HCT116 (cell line): Measurements from ENCODE around the gene HYAL4. TPM values are rescaled to one million over a fixed set of nuclear protein-coding genes. Genes with fewer than 3 reads are reported as not detected.

Experiments
- ATAC-seq: fragments of 200-7000 bp; cut with Tn5 transposase; 2 replicates; pipeline ENCODE4 v1.9.1; 2020; ENCODE audit warnings: mild to moderate bottlenecking, moderate library complexity
- BruUV-seq: library from RNA; stranded (reverse); fragments of 400-500 nt; replicated peaks from 2 replicates; lab custom pipeline; 2021; lab: Mats Ljungman, UMichigan
- CTCF ChIA-PET: fragments of 300-600 bp; sonication (Branson Sonifier 250); formaldehyde crosslinking; loops from one replicate; lab custom pipeline; 2021; ENCODE audit warnings: antibody characterized with exemption; lab: Charles Lee
- POLR2A ChIA-PET: fragments of 300-600, 350-600 bp; sonication (Branson Sonifier 250); formaldehyde crosslinking; loops from one replicate; lab custom pipeline; 2021; ENCODE audit warnings: antibody characterized with exemption; lab: Charles Lee
- RAD21 ChIA-PET, 2 experiments: fragments of 300-600 bp; sonication (Branson Sonifier 250); formaldehyde crosslinking; loops; one replicate each; lab custom pipeline; 2023; ENCODE audit warnings: low total read pairs in 2 of 2; ENCODE audit not compliant: uncharacterized antibody in 2 of 2, unreplicated experiment in 2 of 2, low non-redundant PET in 1 of 2; lab: Charles Lee
- DNase-seq: peaks from one replicate; pipeline ENCODE4 v3.0.0-alpha.2; 2010; ENCODE audit warnings: low read depth, low spot score
- H2AFZ ChIP-seq: fragments of 200-600 bp; shearing (Covaris generic), sonication (generic); 2 replicates; pipeline ENCODE4 v1.6.1; 2017; ENCODE audit warnings: low read depth, mixed run types, mixed read lengths, antibody characterized with exemption, low read length; ENCODE audit not compliant: poor library complexity, severe bottlenecking
- H3K27ac ChIP-seq: 2 replicates; pipeline ENCODE4 v1.5.1; 2012; ENCODE audit warnings: low read depth, low read length
- H3K27me3 ChIP-seq: fragments of 200-600 bp; sonication (generic); 2 replicates; pipeline ENCODE4 v1.6.1; 2016; ENCODE audit warnings: mixed run types, low read length, mixed read lengths; ENCODE audit not compliant: insufficient read depth
- H3K36me3 ChIP-seq, 2 experiments: fragments of 200-500 bp in 1 of 2; fragments of 200-600 bp in 1 of 2; sonication (Bioruptor generic) in 1 of 2; sonication (generic) in 1 of 2; 2 replicates each; pipeline versions ENCODE4 v1.5.1 to v1.6.1; 2014 to 2016; ENCODE audit warnings: low read length in 2 of 2, inconsistent platforms in 1 of 2, mixed read lengths in 1 of 2, mixed run types in 1 of 2; ENCODE audit not compliant: insufficient read depth in 2 of 2, control insufficient read depth in 1 of 2
- H3K4me1 ChIP-seq, 2 experiments: fragments of 200-600 bp in 1 of 2; sonication (generic) in 1 of 2; 2 replicates each; pipeline versions ENCODE4 v1.5.1 to v1.6.1; 2012 to 2017; ENCODE audit warnings: low read length in 2 of 2, inconsistent platforms in 1 of 2, mild to moderate bottlenecking in 1 of 2, mixed read lengths in 1 of 2, mixed run types in 1 of 2, moderate library complexity in 1 of 2; ENCODE audit not compliant: insufficient read depth in 2 of 2, control insufficient read depth in 1 of 2
- H3K4me2 ChIP-seq: fragments of 200-600 bp; sonication (generic); 2 replicates; pipeline ENCODE4 v1.6.1; 2017; ENCODE audit warnings: mixed run types, low read length, mixed read lengths
- H3K4me3 ChIP-seq, 2 experiments: fragments of 200-600 bp in 1 of 2; sonication (generic) in 1 of 2; replicated peaks in 1 of 2; 2 replicates each; pipeline ENCODE4 v1.5.1; 2011 to 2016; ENCODE audit warnings: low read length in 2 of 2, control low read depth in 1 of 2, low read depth in 1 of 2, mild to moderate bottlenecking in 1 of 2, mixed read lengths in 1 of 2, mixed run types in 1 of 2
- H3K79me2 ChIP-seq: fragments of 200-600 bp; sonication (generic); 2 replicates; pipeline ENCODE4 v1.6.1; 2017; ENCODE audit warnings: mild to moderate bottlenecking, mixed run types, low read length, moderate library complexity, mixed read lengths; ENCODE audit not compliant: insufficient read depth
- H3K9ac ChIP-seq: fragments of 200-600 bp; sonication (generic); 2 replicates; pipeline ENCODE4 v1.6.1; 2016; ENCODE audit warnings: low read length, mixed read lengths
- H3K9me2 ChIP-seq: fragments of 200-600 bp; sonication (generic), shearing (Covaris generic); 2 replicates; pipeline ENCODE4 v1.6.1; 2017; ENCODE audit warnings: mixed run types, mild to moderate bottlenecking, moderate library complexity; ENCODE audit not compliant: insufficient read depth
- H3K9me3 ChIP-seq, 2 experiments: fragments of 200-500 bp in 1 of 2; fragments of 200-600 bp in 1 of 2; sonication (Bioruptor generic) in 1 of 2; sonication (generic) in 1 of 2; 2 replicates each; pipeline ENCODE4 v1.6.1; 2014 to 2017; ENCODE audit warnings: low read length in 2 of 2, mixed read lengths in 2 of 2, inconsistent platforms in 1 of 2, low read depth in 1 of 2, mild to moderate bottlenecking in 1 of 2, mixed run types in 1 of 2, moderate library complexity in 1 of 2; ENCODE audit not compliant: control insufficient read depth in 1 of 2, insufficient read depth in 1 of 2
- H4K20me1 ChIP-seq: fragments of 200-600 bp; sonication (generic), shearing (Covaris generic); 2 replicates; pipeline ENCODE4 v1.6.1; 2017; ENCODE audit warnings: mixed run types, mild to moderate bottlenecking, moderate library complexity; ENCODE audit not compliant: insufficient read depth
- EZH2phosphoT487 ChIP-seq: fragments of 200-600 bp; IDR thresholded peaks from 2 replicates; pipeline ENCODE4 v1.6.1; 2018; ENCODE audit warnings: antibody characterized with exemption, borderline replicate concordance
- SIN3A ChIP-seq: IDR thresholded peaks from 2 replicates; pipeline ENCODE4 v1.6.1; 2012; ENCODE audit warnings: low read depth
- ZFX ChIP-seq: fragments of 450-650 bp; IDR thresholded peaks from 2 replicates; pipeline ENCODE4 v1.6.1; 2017
- intact Hi-C: fragments of 100-400 bp; cut with micrococcal nuclease; formaldehyde crosslinking; loops from 2 replicates; pipeline ENCODE4 v1.10.0; 2022
- total RNA-seq: library from RNA; stranded (reverse); gene quantifications from one replicate; pipeline ENCODE4 v1.2.1, GENCODE V29; 2021; ENCODE audit not compliant: unreplicated experiment

The HYAL4 gene
- total RNA-seq, 1 experiment from 2014 or later, result not detected

- Histone ChIP-seq H3K4me1 (no peaks in the 10 kb centered on the region), H3K4me3 (no peak overlapping the region), H3K27me3 (no peaks in the 10 kb centered on the region), H3K36me3 (no peaks in the 10 kb centered on the region), H3K4me2 (no peak overlapping the region), H3K9me3 (no peaks in the 10 kb centered on the region), H3K9me2 (no peaks in the 10 kb centered on the region), H3K27ac (no peak overlapping the region), H3K9ac (no peak overlapping the region), H3K79me2 (no peaks in the 10 kb centered on the region), H2AFZ (no peak overlapping the region), H4K20me1 (no peaks in the 10 kb centered on the region)
- DNase-seq (no peak), ATAC-seq (no peak)
- no TSS peak for BruUV-seq
- no peak for TF ChIP-seq SIN3A
- TF ChIP-seq ZFX, result no peak
- intact Hi-C loops, result no loop called here
- RAD21 ChIA-PET, result no interaction called here
- POLR2A ChIA-PET, result no interaction called here
- CTCF ChIA-PET, result interaction anchor here (0.6 to 2.3 kb wide), 3 partner anchors 17 to 65 kb away, joined by 3 to 42 read pairs (median 6); no protein-coding TSS in a partner anchor
These were observed 18.5 kb downstream of the HYAL4 start for GRCh38 chr7:123863461-123863860.

GRCh38 chr7:123864012-123864411 is 19.0 kb downstream of the HYAL4 start:
- no peak for ATAC-seq
- TF ChIP-seq EZH2phosphoT487, result no peak
- POLR2A ChIA-PET, result no interaction called here
- H3K79me2 ChIP-seq, result no peaks in the 10 kb centered on the region
- BruUV-seq, result no TSS peak
- H3K4me3 ChIP-seq, result no peak overlapping the region
- no peaks in the 10 kb centered on the region for H3K27me3 ChIP-seq
- H3K4me1 ChIP-seq, result no peaks in the 10 kb centered on the region
- CTCF ChIA-PET, result interaction anchor here (0.6 to 3.1 kb wide), 4 partner anchors 17 to 182 kb away, joined by 3 to 42 read pairs (median 10); no protein-coding TSS in a partner anchor
- intact Hi-C loops, result loop anchor here (2.0 kb wide), 1 partner anchor 181 kb away; no protein-coding TSS in a partner anchor
- no peak overlapping the region for H2AFZ ChIP-seq
- H3K4me2 ChIP-seq, result no peak overlapping the region
- RAD21 ChIA-PET, result no interaction called here
- no peak overlapping the region for H3K27ac ChIP-seq
- no peak for DNase-seq
- H3K36me3 ChIP-seq, result no peaks in the 10 kb centered on the region
- H3K9ac ChIP-seq, result no peak overlapping the region
- H3K9me2 ChIP-seq, result no peaks in the 10 kb centered on the region
- H4K20me1 ChIP-seq, result no peaks in the 10 kb centered on the region
- no peaks in the 10 kb centered on the region for H3K9me3 ChIP-seq
